GM18861 (cell line): ENCODE measurements around the gene CCDC81.

ENCODE experiments used
- ATAC-seq: cut with Tn5 transposase; IDR thresholded peaks from one replicate; pipeline ENCODE4 v1.9.1; 2021; ENCODE audit not compliant: unreplicated experiment

The CCDC81 gene

DNA sequence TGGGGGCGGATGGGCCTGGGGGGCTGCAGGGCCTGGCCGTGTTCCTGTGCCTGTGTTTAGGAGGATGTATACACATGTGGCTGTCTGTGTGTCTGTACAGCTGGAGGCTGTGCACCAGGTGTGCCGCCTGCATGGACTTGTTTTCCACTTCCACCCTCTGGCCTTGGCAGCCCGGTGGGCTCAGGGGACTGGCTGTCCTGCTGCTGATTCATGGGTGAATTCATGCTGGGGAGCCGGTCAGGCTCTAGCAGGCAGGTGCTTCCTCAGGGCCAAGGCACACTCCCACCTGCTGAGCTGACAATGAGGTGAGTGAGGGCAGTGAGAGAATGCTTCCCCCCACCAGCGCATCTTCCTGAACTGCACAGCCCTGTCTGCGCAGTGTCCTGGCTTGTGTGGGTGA is 88.4 kb downstream of the CCDC81 start:
- no peak for ATAC-seq

DNA sequence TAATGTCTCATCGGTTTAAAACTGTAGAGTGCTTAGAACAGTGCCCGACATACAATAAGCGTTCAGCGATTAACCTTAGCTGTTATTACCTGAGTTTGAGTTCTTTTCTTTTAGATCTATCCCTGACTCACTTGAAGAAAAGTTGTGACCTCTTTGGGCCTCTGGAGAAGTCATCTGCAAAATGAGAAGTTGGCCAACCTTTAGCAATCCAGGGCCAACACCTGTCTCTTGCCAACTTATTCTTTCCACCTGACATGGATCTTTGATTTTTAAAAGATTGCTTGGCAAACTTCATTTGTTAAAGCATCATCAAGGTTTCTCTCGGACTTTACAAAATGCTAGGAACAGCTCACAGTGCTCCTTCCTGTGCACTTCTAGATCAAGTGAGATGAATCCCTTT is 89.3 kb downstream of the CCDC81 start:
- ATAC-seq: no peak

DNA sequence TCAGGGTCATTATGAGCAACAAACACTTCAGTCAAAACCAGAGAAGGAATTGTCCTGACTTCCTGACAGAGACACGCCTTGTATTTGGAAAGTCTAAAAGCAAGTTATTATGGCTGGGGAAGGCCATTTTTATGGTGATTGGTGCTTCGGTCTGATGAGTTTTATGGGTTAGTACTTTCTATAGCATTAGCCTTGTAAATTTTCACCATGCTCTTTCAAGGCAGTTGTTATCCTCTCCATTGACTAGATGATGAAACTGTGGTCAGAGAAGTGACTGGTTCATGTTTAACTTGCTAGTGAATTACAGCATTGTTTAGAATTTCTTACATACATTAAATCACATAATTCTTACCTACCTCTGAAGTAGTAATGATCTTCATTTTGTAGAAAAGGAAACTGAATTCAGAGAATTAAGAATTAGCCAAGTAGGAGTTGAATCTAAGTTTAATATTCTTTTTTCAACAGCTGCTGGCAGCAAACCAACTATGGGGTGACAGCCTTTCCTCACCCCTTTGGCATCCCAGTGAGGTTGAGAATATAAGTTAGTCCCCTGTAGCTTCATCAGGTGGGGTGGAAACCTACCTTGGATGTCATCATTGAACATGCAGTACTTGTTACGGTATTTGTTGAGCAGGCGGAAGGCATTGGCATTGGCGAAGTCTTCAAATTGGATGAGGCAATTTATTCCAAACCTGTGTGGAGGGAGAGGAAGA is 90.0 kb downstream of the CCDC81 start:
- ATAC-seq: no peak

DNA sequence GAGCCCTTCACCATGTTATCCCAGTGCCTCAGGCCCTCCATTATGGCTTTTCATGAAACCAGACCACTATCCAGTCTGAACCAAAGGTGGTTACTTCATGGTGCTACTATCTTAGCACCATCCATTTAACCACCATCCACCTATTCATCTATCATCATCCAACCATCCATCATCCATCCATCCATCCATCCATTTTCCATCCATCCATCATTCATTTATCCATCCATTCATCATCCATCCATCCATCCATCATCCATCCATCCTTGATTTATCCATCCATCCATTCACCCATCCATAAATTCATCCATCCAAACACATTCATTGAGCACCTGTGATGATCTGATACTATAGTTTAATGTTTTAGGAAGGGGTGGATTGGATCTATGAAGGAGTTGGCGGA is 93.5 kb downstream of the CCDC81 start:
- ATAC-seq: no peak

DNA sequence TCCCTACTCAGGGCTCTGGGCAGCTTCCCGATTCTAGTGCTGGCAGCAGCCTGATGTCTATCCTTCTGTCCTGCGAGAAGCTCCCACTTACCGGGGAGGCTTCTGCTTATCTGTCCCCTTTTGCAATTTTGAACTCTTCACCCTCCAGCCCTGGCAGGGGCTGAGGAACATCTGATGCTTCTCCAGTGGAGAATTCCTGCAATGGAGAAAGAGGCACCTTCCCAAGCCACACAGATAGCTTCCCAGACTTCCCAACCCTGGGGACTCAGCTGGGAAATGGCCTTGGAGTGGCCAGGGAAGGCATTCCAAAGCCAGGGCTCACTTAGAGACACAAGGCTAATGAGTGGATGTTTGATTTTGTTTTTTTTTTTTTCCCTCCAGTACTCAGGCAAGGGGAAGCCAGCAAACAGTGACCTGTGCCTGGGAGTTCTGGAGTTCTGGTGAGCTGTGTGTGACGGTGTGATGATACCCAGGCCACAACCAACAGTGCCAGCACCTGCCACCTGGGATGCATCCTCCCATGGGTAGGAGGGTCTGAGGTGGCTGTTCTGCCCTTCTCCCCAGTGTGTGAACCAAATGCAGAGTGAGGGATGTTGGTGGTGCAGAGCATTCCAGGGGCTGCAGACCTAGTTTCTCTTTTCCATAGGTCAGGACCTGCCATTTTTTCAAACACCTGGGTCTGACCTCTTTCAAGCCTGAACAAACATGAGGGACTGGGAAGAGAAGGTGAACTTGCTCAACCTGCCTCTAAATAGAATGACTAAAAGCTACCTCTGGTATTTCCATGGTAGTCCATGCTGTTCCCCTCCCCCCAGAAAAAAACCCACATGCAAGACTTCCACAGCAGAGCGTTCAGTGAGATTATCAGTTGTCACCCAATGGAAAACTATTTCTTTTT is 95.1 kb downstream of the CCDC81 start:
- no peak for ATAC-seq
